ENCODE data around the gene PLCL2.
"Not testable (repeated sequence)": the region's sequence is repeated elsewhere in the genome, so short reads cannot be mapped to it uniquely, and the experiment has no call there.

GRCh38 chr3:17106801-17107200 is 222.0 kb downstream of the PLCL2 start:
- not testable (repeated sequence) for TF ChIP-seq CTCF (IDR thresholded peaks at IDR 0.05; ENCODE audit: insufficient read depth, low read length, poor library complexity, severe bottlenecking); EZH2phosphoT487 (conservative IDR thresholded peaks at IDR 0.05; ENCODE audit: low read length)

All from SU-DHL-6 (cell line).